ENCODE results near the gene ADORA1. TPM values are rescaled to one million over a fixed set of nuclear protein-coding genes. Genes with fewer than 3 reads are reported as not detected.

The ADORA1 gene
- total RNA-seq, 3 donors from 2014 or later (not counting 1 experiment from before 2014, with no cell fraction given) = not detected

- Histone ChIP-seq H3K27ac (ENCODE audit: low read length) (no peak overlapping the region), H3K9me3 (ENCODE audit: control insufficient read depth, insufficient read depth, low read length) (no peaks in the 10 kb centered on the region), H3K36me3 (ENCODE audit: control insufficient read depth, insufficient read depth, low read length) (no peaks in the 10 kb centered on the region), H3K27me3 (ENCODE audit: control insufficient read depth, insufficient read depth, low read length) (no peaks in the 10 kb centered on the region), H3K4me1 (ENCODE audit: control insufficient read depth, insufficient read depth, low read length) (no peaks in the 10 kb centered on the region), H3K4me3 (ENCODE audit: low read length) (no peak overlapping the region)
- Mint-ChIP-seq H3K27me3 (ENCODE audit: low read depth in 2 of 2) (peaks cover 9 to 24% of the 10 kb centered on the region in 2 donors), H3K9me3 (peaks cover 0 to under 1% of the 10 kb centered on the region in 2 donors), H3K4me3 (no peak overlapping the region), H3K27ac (no peak overlapping the region), H3K4me1 (no peaks in the 10 kb centered on the region), H3K36me3 (no peaks in the 10 kb centered on the region)
- 90% methylated on average over 8 of the region's 9 CpGs for WGBS (ENCODE audit: insufficient coverage)
- no peak for TF ChIP-seq CTCF (IDR thresholded peaks at IDR 0.05)
- intact Hi-C loops (cut with micrococcal nuclease) = no loop called here
- no peak for DNase-seq
- ATAC-seq = no peak
Observed at GRCh38 chr1:203153051-203153988, 25.8 kb downstream of the ADORA1 start.

GRCh38 chr1:203153989-203154821, 26.7 kb downstream of the ADORA1 start:
- Mint-ChIP-seq H3K4me1 (no peaks in the 10 kb centered on the region), H3K27me3 (ENCODE audit: low read depth in 2 of 2) (peaks cover 12 to 32% of the 10 kb centered on the region in 2 donors), H3K36me3 (no peaks in the 10 kb centered on the region), H3K27ac (no peak overlapping the region), H3K9me3 (peaks cover 0 to 2% of the 10 kb centered on the region in 2 donors), H3K4me3 (no peak overlapping the region)
- no peak for TF ChIP-seq CTCF (IDR thresholded peaks at IDR 0.05)
- 79% methylated on average over 13 of the region's 13 CpGs for WGBS (ENCODE audit: insufficient coverage)
- no peak for ATAC-seq
- H3K4me1 ChIP-seq (ENCODE audit: control insufficient read depth, insufficient read depth, low read length) = no peaks in the 10 kb centered on the region
- intact Hi-C loops (cut with micrococcal nuclease) = no loop called here
- DNase-seq = no peak
- H3K4me3 ChIP-seq (ENCODE audit: low read length) = no peak overlapping the region
- H3K27me3 ChIP-seq (ENCODE audit: control insufficient read depth, insufficient read depth, low read length) = no peaks in the 10 kb centered on the region
- no peak overlapping the region for H3K27ac ChIP-seq (ENCODE audit: low read length)
- H3K9me3 ChIP-seq (ENCODE audit: control insufficient read depth, insufficient read depth, low read length) = no peaks in the 10 kb centered on the region
- H3K36me3 ChIP-seq (ENCODE audit: control insufficient read depth, insufficient read depth, low read length) = no peaks in the 10 kb centered on the region

GRCh38 chr1:203156280-203156679, 28.8 kb downstream of the ADORA1 start:
- no peaks in the 10 kb centered on the region for H3K9me3 ChIP-seq (ENCODE audit: control insufficient read depth, insufficient read depth, low read length)
- H3K27ac Mint-ChIP-seq = no peak overlapping the region
- no peak overlapping the region for H3K4me3 Mint-ChIP-seq
- no peaks in the 10 kb centered on the region for H3K4me1 ChIP-seq (ENCODE audit: control insufficient read depth, insufficient read depth, low read length)
- WGBS (ENCODE audit: insufficient coverage) = 45% methylated on average over 1 of the region's 1 CpG
- no peak for ATAC-seq
- H3K36me3 Mint-ChIP-seq = no peaks in the 10 kb centered on the region
- intact Hi-C loops (cut with micrococcal nuclease) = no loop called here
- no peaks in the 10 kb centered on the region for H3K27me3 ChIP-seq (ENCODE audit: control insufficient read depth, insufficient read depth, low read length)
- DNase-seq = no peak
- no peak overlapping the region for H3K27ac ChIP-seq (ENCODE audit: low read length)
- no peaks in the 10 kb centered on the region for H3K36me3 ChIP-seq (ENCODE audit: control insufficient read depth, insufficient read depth, low read length)
- no peak overlapping the region for H3K4me3 ChIP-seq (ENCODE audit: low read length)
- no peaks in the 10 kb centered on the region for H3K4me1 Mint-ChIP-seq
- H3K9me3 Mint-ChIP-seq = peaks cover 0 to 2% of the 10 kb centered on the region in 2 donors
- H3K27me3 Mint-ChIP-seq (ENCODE audit: low read depth in 2 of 2) = peaks cover 16 to 38% of the 10 kb centered on the region in 2 donors
- TF ChIP-seq CTCF (IDR thresholded peaks at IDR 0.05) = no peak
